ENCODE measurements around the gene NFIX.

The NFIX gene

GRCh38 chr19:13127811-13128575, 132.7 kb downstream of the NFIX start:
- DNase-seq (ENCODE audit: low read depth), result no peak

GRCh38 chr19:13128583-13128982, 133.3 kb downstream of the NFIX start:
- no peak for DNase-seq (ENCODE audit: low read depth)

- no peak for DNase-seq (ENCODE audit: low read depth)
These were observed 134.1 kb downstream of the NFIX start for GRCh38 chr19:13129384-13129783.

GRCh38 chr19:13130886-13131490, 135.7 kb downstream of the NFIX start:
- DNase-seq (ENCODE audit: low read depth), result no peak

GRCh38 chr19:13132471-13133180, 137.4 kb downstream of the NFIX start:
- peak; percentile 86 for DNase-seq (ENCODE audit: low read depth)

- no peak for DNase-seq (ENCODE audit: low read depth)
These were observed 138.1 kb downstream of the NFIX start for GRCh38 chr19:13133241-13133870.

- DNase-seq (ENCODE audit: low read depth), result no peak
These were observed 139.4 kb downstream of the NFIX start for GRCh38 chr19:13134626-13135025.

GRCh38 chr19:13135068-13136062, 140.1 kb downstream of the NFIX start:
- DNase-seq (ENCODE audit: low read depth), result no peak

- DNase-seq (ENCODE audit: low read depth), result no peak
These were observed 142.1 kb downstream of the NFIX start for GRCh38 chr19:13137290-13137794.

GRCh38 chr19:13138171-13138915, 143.1 kb downstream of the NFIX start:
- DNase-seq (ENCODE audit: low read depth), result no peak

- no peak for DNase-seq (ENCODE audit: low read depth)
These were observed 143.6 kb downstream of the NFIX start for GRCh38 chr19:13138916-13139198.

- DNase-seq (ENCODE audit: low read depth), result no peak
These were observed 144.5 kb downstream of the NFIX start for GRCh38 chr19:13139633-13140311.

- DNase-seq (ENCODE audit: low read depth), result peak; percentile 52
These were observed 151.7 kb downstream of the NFIX start for GRCh38 chr19:13146763-13147563.
